Measurements from ENCODE around the gene VLDLR. TPM values are rescaled to one million over a fixed set of nuclear protein-coding genes. Genes with fewer than 3 reads are reported as not detected.

VLDLR gene
- total RNA-seq, 4 donors from 2014 or later = 8.5 to 99.5 (median 19.4) TPM

GRCh38 chr9:2691212-2691611 is 69.6 kb downstream of the VLDLR start:
- Histone ChIP-seq H3K27ac (no peak overlapping the region), H3K4me1 (no peaks in the 10 kb centered on the region), H3K36me3 (no peaks in the 10 kb centered on the region), H3K9me3 (no peaks in the 10 kb centered on the region), H3K27me3 (no peaks in the 10 kb centered on the region), H3K4me3 (no peak overlapping the region)
- TF ChIP-seq, protein P1, sequence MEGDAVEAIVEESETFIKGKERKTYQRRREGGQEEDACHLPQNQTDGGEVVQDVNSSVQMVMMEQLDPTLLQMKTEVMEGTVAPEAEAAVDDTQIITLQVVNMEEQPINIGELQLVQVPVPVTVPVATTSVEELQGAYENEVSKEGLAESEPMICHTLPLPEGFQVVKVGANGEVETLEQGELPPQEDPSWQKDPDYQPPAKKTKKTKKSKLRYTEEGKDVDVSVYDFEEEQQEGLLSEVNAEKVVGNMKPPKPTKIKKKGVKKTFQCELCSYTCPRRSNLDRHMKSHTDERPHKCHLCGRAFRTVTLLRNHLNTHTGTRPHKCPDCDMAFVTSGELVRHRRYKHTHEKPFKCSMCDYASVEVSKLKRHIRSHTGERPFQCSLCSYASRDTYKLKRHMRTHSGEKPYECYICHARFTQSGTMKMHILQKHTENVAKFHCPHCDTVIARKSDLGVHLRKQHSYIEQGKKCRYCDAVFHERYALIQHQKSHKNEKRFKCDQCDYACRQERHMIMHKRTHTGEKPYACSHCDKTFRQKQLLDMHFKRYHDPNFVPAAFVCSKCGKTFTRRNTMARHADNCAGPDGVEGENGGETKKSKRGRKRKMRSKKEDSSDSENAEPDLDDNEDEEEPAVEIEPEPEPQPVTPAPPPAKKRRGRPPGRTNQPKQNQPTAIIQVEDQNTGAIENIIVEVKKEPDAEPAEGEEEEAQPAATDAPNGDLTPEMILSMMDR (IDR thresholded peaks at IDR 0.05) = no peak
- no peak for TF ChIP-seq POLR2A (IDR thresholded peaks at IDR 0.05)
- intact Hi-C loops (cut with DNase I; ENCODE audit: low total_unique reads) = no loop called here
- no peak for DNase-seq

DNA sequence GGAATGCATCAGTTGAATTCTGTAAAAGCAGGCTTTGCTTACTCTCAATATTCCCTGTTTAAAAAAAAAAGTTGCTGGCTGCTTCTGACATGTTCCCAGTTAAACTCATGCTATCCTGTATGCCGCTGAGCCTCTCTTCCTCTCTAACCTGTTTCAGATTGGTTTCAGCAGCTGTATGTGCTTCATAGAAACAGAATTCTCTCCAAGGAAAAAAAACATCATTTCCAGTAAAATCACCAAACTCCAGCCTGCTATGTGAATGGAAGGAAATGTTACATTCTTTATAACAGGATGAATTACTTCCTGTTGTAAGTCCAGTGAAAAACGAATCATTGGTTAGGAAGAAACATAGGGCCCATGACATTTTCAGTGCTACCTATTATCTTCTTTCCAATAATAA is 70.0 kb downstream of the VLDLR start:
- no peaks in the 10 kb centered on the region for H3K4me1 ChIP-seq
- no peaks in the 10 kb centered on the region for H3K27me3 ChIP-seq
- no peak overlapping the region for H3K27ac ChIP-seq
- no peak overlapping the region for H3K4me3 ChIP-seq
- H3K9me3 ChIP-seq = no peaks in the 10 kb centered on the region
- TF ChIP-seq POLR2A (IDR thresholded peaks at IDR 0.05) = no peak
- TF ChIP-seq, protein P1 (IDR thresholded peaks at IDR 0.05) = no peak
- DNase-seq = no peak
- H3K36me3 ChIP-seq = no peaks in the 10 kb centered on the region
- intact Hi-C loops (cut with DNase I; ENCODE audit: low total_unique reads) = no loop called here

DNA sequence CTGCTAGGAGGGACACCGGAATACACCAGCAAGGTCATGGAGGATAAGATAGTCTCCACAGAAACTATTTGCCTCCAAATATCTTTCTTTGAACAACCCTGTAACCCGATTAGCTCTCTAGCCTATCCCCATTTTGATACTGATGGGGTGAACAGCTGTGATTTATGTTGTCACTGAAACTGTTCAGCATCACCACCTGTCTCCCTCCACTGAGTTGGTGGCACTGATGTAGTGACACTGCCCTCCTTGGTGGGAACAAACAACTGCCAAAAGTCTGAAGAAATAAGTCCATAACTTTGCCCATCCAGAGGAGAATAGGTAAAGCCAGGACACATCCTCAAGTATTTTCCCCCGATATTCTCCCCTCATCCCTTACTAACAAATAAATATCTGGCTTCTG is 71.5 kb downstream of the VLDLR start:
- no peak for TF ChIP-seq POLR2A (IDR thresholded peaks at IDR 0.05)
- TF ChIP-seq, protein P1 (IDR thresholded peaks at IDR 0.05) = no peak
- Histone ChIP-seq H3K27ac (no peak overlapping the region), H3K27me3 (no peaks in the 10 kb centered on the region), H3K4me1 (no peaks in the 10 kb centered on the region), H3K9me3 (no peaks in the 10 kb centered on the region), H3K4me3 (no peak overlapping the region), H3K36me3 (no peaks in the 10 kb centered on the region)
- DNase-seq = no peak
- intact Hi-C loops (cut with DNase I; ENCODE audit: low total_unique reads) = no loop called here

- no peaks in the 10 kb centered on the region for H3K4me1 ChIP-seq
- no peak overlapping the region for H3K27ac ChIP-seq
- H3K36me3 ChIP-seq = no peaks in the 10 kb centered on the region
- H3K4me3 ChIP-seq = no peak overlapping the region
- H3K27me3 ChIP-seq = no peaks in the 10 kb centered on the region
- no peak for DNase-seq
- H3K9me3 ChIP-seq = no peaks in the 10 kb centered on the region
- intact Hi-C loops (cut with DNase I; ENCODE audit: low total_unique reads) = no loop called here
- TF ChIP-seq, protein P1 (IDR thresholded peaks at IDR 0.05) = no peak
- no peak for TF ChIP-seq POLR2A (IDR thresholded peaks at IDR 0.05)
Observed at GRCh38 chr9:2697492-2697891, 75.9 kb downstream of the VLDLR start.

GRCh38 chr9:2700398-2700797 is 78.8 kb downstream of the VLDLR start:
- no peaks in the 10 kb centered on the region for H3K4me1 ChIP-seq
- no peak overlapping the region for H3K4me3 ChIP-seq
- no peak for DNase-seq
- no peak for TF ChIP-seq POLR2A (IDR thresholded peaks at IDR 0.05)
- TF ChIP-seq, protein P1 (IDR thresholded peaks at IDR 0.05) = no peak
- H3K36me3 ChIP-seq = no peaks in the 10 kb centered on the region
- no peaks in the 10 kb centered on the region for H3K27me3 ChIP-seq
- no peak overlapping the region for H3K27ac ChIP-seq
- intact Hi-C loops (cut with DNase I; ENCODE audit: low total_unique reads) = no loop called here
- H3K9me3 ChIP-seq = no peaks in the 10 kb centered on the region
